A204.1 (cell line): ENCODE results near the gene TSHZ2.
"Not testable (repeated sequence)": the region's sequence is repeated elsewhere in the genome, so short reads cannot be mapped to it uniquely, and the experiment has no call there.

Source experiments
- FAIRE-seq: peaks from 2 replicates; lab custom pipeline; 2012; peaks lifted over from hg19 to GRCh38; lab: Jason Lieb, UNC

TSHZ2 gene

GRCh38 chr20:53517146-53517545 is 545.0 kb downstream of the TSHZ2 start:
- FAIRE-seq, result no peak

- not testable (repeated sequence) for FAIRE-seq
Measured at GRCh38 chr20:53521421-53521820, 549.3 kb downstream of the TSHZ2 start.

GRCh38 chr20:53522026-53522425 is 549.9 kb downstream of the TSHZ2 start:
- FAIRE-seq, result no peak

GRCh38 chr20:53522696-53523095 is 550.5 kb downstream of the TSHZ2 start:
- FAIRE-seq, result no peak

GRCh38 chr20:53523615-53524014 is 551.5 kb downstream of the TSHZ2 start:
- not testable (repeated sequence) for FAIRE-seq

- FAIRE-seq, result no peak
Measured at GRCh38 chr20:53524589-53525312, 552.6 kb downstream of the TSHZ2 start.

- no peak for FAIRE-seq
Measured at GRCh38 chr20:53527196-53527595, 555.0 kb downstream of the TSHZ2 start.

GRCh38 chr20:53529658-53530057 is 557.5 kb downstream of the TSHZ2 start:
- no peak for FAIRE-seq

- no peak for FAIRE-seq
Measured at GRCh38 chr20:53530440-53530839, 558.3 kb downstream of the TSHZ2 start.

GRCh38 chr20:53532654-53533312 is 560.6 kb downstream of the TSHZ2 start:
- not testable (repeated sequence) for FAIRE-seq

- FAIRE-seq, result no peak
Measured at GRCh38 chr20:53533500-53533899, 561.3 kb downstream of the TSHZ2 start.

GRCh38 chr20:53534037-53534436 is 561.9 kb downstream of the TSHZ2 start:
- FAIRE-seq, result no peak

GRCh38 chr20:53535878-53536277 is 563.7 kb downstream of the TSHZ2 start:
- FAIRE-seq, result no peak

GRCh38 chr20:53536382-53536781 is 564.2 kb downstream of the TSHZ2 start:
- not testable (repeated sequence) for FAIRE-seq

GRCh38 chr20:53539516-53539915 is 567.4 kb downstream of the TSHZ2 start:
- no peak for FAIRE-seq
